HG03432 (cell line): Measurements from ENCODE around the gene CD200R1.
"Not testable (repeated sequence)": the region's sequence is repeated elsewhere in the genome, so short reads cannot be mapped to it uniquely, and the experiment has no call there.

ENCODE experiments used
- ATAC-seq: cut with Tn5 transposase; IDR thresholded peaks from one replicate; pipeline ENCODE4 v1.9.1; 2021; ENCODE audit warnings: mild to moderate bottlenecking, moderate library complexity; ENCODE audit not compliant: unreplicated experiment

CD200R1 gene

GRCh38 chr3:112976001-112976400, 1.1 kb upstream of the CD200R1 start:
- no peak for ATAC-seq

DNA sequence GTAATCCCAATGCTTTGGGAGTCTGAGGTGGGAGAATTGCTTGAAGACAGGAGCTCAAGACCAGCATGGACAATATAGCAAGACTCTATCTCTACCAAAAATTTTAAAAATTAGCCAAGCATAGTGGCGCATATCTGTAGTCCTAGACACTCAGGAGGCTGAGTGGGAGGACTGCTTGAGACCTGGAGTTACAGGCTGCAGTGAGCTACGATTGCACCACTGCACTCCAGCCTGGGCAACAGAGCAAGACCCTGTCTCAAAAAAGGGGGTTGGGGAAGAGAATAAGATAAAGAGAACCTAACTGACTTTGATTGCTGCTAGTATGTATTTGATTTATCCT, 755 bp downstream of the CD200R1 start:
- ATAC-seq: peak; percentile 27

DNA sequence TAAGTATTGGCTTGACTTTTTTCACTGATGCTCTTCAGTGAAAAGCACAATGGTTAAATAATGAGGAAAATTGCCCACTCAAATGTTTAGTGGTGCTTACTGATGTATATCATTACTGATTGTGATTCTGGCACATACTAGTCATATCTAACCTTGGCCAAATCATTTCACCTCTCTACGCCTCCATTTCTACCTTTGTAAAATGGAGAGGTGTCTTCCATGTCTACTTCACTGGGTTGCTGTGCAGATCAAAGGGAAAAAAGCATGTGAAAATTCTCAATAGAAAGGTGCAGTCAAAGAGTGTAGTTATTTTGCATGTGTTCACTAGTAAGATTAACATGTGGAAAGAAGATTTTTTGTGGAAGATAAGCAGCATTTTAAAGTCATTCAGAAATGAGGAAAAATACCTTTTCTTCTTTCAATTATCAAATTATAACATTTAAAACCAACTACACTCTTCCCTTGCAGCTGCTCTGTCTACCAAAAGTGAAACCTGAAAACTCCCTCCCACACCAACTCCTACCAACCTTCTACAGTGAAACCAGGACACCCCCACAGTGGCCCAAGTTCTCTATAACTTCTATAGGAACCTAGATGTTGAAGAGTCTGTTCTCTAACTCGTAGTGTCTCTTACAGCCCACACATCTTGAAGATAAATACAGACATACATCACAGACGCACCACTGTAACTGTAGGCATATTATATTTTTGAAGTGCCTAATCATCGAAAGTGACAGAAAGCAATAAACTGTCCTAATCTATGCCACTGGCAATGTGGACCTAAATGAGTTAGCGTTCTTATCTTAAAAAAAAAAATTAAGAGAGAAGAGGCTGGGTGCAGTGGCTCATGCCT, 1.4 kb downstream of the CD200R1 start:
- peak; percentile 89 for ATAC-seq

- no peak for ATAC-seq
Measured at GRCh38 chr3:112972158-112972557, 2.7 kb downstream of the CD200R1 start.

- ATAC-seq: no peak
Measured at GRCh38 chr3:112967828-112968227, 7.1 kb downstream of the CD200R1 start.

- ATAC-seq: no peak
Measured at GRCh38 chr3:112967425-112967824, 7.5 kb downstream of the CD200R1 start.

DNA sequence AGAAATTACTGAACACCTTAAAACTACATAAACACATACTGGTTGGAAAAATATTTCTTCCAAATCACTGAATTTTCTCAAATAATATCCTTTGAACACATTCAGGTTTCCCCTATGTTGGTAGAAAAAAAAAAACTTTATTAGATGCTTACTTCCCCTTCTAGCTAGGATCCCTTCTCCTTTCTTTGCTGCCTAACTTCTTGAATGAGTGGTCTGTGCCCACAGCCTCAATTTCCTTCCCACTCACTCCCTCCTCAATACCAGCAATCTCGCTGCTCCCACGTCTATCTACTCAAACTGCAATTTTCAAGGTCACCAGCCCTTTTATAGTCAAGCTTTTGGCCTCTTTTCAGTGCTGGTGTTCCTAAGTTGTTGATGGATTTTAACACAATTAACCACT, 8.3 kb downstream of the CD200R1 start:
- ATAC-seq: no peak

- ATAC-seq: no peak
Measured at GRCh38 chr3:112965656-112966055, 9.2 kb downstream of the CD200R1 start.

DNA sequence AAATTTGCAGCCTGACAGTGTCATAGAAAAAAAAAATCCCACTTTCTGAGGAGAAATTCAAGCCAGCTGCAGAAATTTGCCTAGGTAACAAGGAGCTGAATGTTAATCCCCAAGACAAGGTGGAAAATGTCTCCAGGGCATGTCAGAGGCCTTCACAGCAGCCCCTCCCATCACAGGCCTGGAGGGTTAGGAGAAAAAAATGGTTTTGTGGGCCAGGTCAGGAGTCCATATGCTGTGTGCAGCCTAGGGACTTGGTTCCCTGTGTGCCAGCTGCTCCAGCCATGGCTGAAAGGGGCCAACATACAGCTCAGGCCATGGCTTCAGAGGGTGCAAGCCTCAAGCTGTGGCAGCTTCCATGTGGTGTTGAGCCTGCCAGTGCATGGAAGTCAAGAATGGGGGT, 11.2 kb downstream of the CD200R1 start:
- no peak for ATAC-seq

- peak; percentile 88 for ATAC-seq
Measured at GRCh38 chr3:112958811-112959560, 15.9 kb downstream of the CD200R1 start.

DNA sequence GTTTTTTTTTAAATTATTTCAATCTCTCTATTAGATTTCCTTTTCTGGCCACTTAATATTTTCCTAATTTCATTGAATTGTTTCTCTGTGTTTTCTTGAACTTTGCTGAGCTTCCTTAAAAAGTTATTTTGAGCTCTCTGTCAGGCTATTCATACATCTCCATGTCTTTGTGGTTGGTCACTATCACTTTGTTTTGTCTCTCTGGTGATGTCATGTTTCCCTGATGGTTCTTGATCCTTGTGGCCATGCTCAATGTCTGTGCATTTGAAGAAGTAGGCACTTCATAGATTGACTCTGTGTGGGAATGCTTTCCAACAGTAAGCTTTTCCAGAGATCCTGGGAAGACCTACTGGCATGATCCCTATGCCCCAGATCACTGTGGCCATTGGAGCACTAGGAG, 18.6 kb downstream of the CD200R1 start:
- no peak for ATAC-seq

- no peak for ATAC-seq
Measured at GRCh38 chr3:112948346-112948838, 26.5 kb downstream of the CD200R1 start.

GRCh38 chr3:112931736-112932521, 43.0 kb downstream of the CD200R1 start:
- ATAC-seq: no peak

- ATAC-seq: no peak
Measured at GRCh38 chr3:112930771-112931170, 44.1 kb downstream of the CD200R1 start.

DNA sequence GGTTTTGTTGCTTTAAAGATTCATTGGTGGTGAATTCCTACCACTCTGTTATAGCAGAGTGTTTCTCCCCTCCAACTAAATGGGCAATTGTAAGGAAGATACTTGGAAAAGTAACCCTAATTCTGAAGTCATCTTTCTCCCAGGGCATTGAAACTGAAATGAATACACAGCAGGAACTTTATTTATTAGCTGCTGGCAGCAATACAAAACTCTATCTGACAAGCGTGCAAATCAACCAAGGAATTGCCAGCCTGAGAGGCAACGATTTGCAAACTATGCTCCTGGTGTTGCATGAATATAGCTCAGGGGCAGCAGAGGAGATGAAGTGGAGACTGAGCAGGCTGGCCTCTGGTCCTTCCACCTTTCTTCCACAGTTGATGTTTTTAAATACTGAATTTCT, 48.9 kb downstream of the CD200R1 start:
- no peak for ATAC-seq

GRCh38 chr3:112925560-112925959, 49.3 kb downstream of the CD200R1 start:
- no peak for ATAC-seq

DNA sequence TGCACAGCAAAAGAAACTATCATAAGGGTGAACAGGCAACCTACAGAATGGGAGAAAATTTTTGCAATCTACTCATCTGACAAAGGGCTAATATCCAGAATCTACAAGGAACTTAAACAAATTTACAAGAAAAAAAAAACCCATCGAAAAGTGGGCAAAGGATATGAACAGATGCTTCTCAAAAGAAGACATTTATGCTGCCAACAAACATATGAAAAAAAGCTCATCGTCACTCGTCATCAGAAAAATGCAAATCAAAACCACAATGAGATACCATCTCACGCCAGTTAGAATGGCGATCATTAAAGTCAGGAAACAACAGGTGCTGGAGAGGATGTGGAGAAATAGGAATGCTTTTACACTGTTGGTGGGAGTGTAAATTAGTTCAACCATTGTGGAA, 55.4 kb downstream of the CD200R1 start:
- not testable (repeated sequence) for ATAC-seq

DNA sequence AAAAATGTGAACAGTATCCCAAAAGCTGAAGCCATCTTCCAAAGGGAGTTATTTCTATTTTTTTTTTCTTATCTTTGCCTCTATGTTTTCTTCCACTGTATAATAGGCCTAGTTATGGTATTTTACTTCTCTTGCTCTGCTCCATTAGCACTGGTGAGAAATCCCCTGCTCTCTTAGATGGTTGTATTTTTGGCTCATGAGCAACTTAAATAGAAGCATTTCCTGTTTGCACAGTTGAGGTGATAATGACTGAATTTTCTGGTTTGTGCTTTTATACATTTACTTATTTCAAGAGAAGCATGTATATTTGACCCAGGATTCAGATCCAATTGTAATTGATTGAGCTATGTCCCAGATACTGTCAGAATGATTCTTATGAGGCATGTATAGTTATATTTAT, 66.7 kb downstream of the CD200R1 start:
- peak; percentile 99 for ATAC-seq

DNA sequence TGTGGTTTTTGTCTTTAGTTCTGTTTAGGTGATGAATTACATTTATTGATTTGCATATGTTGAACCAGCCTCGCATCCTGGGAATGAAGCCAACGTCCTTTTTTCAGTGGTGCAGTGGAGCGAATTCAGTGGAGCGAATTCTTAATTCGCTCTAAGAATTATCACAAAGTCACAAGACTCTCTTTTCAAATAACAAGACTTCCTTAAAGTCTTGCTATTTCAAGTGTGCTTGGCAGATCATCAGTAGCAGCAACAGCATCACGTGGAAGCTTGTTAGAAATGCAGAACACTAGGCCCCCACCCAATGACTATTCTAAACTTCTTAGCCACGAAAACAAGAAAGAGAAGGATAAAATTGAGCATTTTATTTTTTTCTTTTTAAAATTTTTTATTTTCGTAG, 70.1 kb downstream of the CD200R1 start:
- no peak for ATAC-seq

GRCh38 chr3:112900113-112900512, 74.8 kb downstream of the CD200R1 start:
- ATAC-seq: no peak

DNA sequence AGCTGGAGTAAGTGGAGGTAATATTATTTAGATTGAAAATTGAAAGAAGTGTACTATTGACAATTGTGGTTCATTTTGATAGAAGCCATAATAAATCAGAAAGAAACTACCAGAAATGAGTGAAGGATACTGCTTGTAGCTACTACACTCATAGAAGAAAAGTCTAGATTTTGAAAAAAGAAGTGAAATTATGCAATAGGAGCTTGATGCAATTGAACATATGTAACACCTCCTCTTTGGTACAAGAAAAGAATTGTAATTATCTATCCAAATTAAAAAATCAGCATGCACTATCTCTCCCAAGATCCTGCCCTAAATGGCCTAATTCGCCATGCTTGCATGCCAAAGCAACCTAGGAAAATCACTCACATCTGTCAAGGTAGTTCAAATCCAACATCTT, 77.1 kb downstream of the CD200R1 start:
- no peak for ATAC-seq
